Stomach (tissue), 9 donors: ENCODE data around the gene ROS1. TPM values are rescaled to one million over a fixed set of nuclear protein-coding genes. Genes with fewer than 3 reads are reported as not detected.
A peak's percentile ranks its signal among the peaks of the same experiment; 100 is the strongest.

Experiments
- DNase-seq, 2 donors: peaks; one replicate each; pipeline versions ENCODE4 v3.0.0 to v3.0.0-alpha.2; 2013 to 2019
- H3K27ac ChIP-seq, 5 donors: fragments of 200-600 bp in 4 of 5; sonication (generic) in 4 of 5; one replicate each; pipeline ENCODE4 v1.5.1; 2013 to 2019; ENCODE audit warnings: mild to moderate bottlenecking in 1 of 5, moderate library complexity in 1 of 5
- H3K27me3 ChIP-seq, 3 donors: fragments of 200-600 bp; sonication (generic); one replicate each; pipeline ENCODE4 v1.5.1; 2017 to 2019; ENCODE audit warnings: mixed run types in 1 of 3
- H3K36me3 ChIP-seq, 4 donors: fragments of 200-600 bp; sonication (generic); 1 replicate in 3 of 4; 2 replicates in 1 of 4; pipeline ENCODE4 v1.5.1; 2016 to 2019
- H3K4me1 ChIP-seq, 4 donors: fragments of 200-600 bp; sonication (generic); one replicate each; pipeline ENCODE4 v1.5.1; 2016 to 2019
- H3K4me3 ChIP-seq, 4 donors: fragments of 200-600 bp; sonication (generic) in 3 of 4; one replicate each; pipeline ENCODE4 v1.5.1; 2016 to 2019; ENCODE audit warnings: mild to moderate bottlenecking in 1 of 4
- H3K9me3 ChIP-seq, 4 donors: fragments of 200-600 bp; sonication (generic); one replicate each; pipeline ENCODE4 v1.5.1; 2016 to 2019
- EP300 ChIP-seq: sonication (generic); formaldehyde crosslinking; IDR thresholded peaks from one replicate; pipeline ENCODE4 v1.6.1; 2017; ENCODE audit warnings: antibody characterized with exemption
- POLR2A ChIP-seq, 4 donors: fragments of 450-650 bp; IDR thresholded peaks; one replicate each; pipeline ENCODE4 v1.6.1; 2016; ENCODE audit warnings: antibody characterized with exemption in 4 of 4, control low read depth in 2 of 4, mild to moderate bottlenecking in 1 of 4, moderate library complexity in 1 of 4
- POLR2AphosphoS5 ChIP-seq, 3 donors: sonication (generic); formaldehyde crosslinking; IDR thresholded peaks; one replicate each; pipeline ENCODE4 v1.6.1; 2016; ENCODE audit warnings: antibody characterized with exemption in 3 of 3
- WGBS, 5 donors: extraction: QIAGEN DNeasy Blood & Tissue Kit in 3 of 5; methylation state at CpG; one replicate each; pipeline versions ENCODE4 v1.1.5 to v1.1.7; 2013 to 2018; 5-methylcytosine and 5-hydroxymethylcytosine counted together
- intact Hi-C: fragments of 100-400 bp; cut with DNase I; formaldehyde crosslinking; loops from one replicate; pipeline ENCODE4 v1.15.1; 2023; ENCODE audit warnings: low total_unique reads
- polyA plus RNA-seq, 3 donors: library from polyadenylated mRNA; stranded (reverse); fragments of 200-250 nt; gene quantifications; one replicate each; pipeline ENCODE4 v1.2.3, GENCODE V29; 2013
- total RNA-seq, 5 donors: library from RNA; depleted of rRNA; stranded (reverse); fragments of >200 nt; gene quantifications; one replicate each; pipeline versions ENCODE4 v1.1.0 to v1.2.3, GENCODE V29; 2014 to 2016
- TF ChIP-seq, protein P1 (sequence below), 7 experiments: fragments of 450-650 bp in 4 of 7; fragments of 200-600 bp in 3 of 7; sonication (generic) in 3 of 7; IDR thresholded peaks; one replicate each; pipeline ENCODE4 v1.5.1; 2016 to 2019; ENCODE audit warnings: antibody characterized with exemption in 7 of 7, control low read depth in 2 of 7, mild to moderate bottlenecking in 1 of 7
- donor health status: healthy with polysubstance abuse.
- donor health status: Bipolar disorder and iron deficiency.
- donor health status: healthy.

ROS1 gene
- total and polyA plus RNA-seq, 8 donors: 0.08 to 4.3 (median 2.1) TPM; not detected in 4

DNA sequence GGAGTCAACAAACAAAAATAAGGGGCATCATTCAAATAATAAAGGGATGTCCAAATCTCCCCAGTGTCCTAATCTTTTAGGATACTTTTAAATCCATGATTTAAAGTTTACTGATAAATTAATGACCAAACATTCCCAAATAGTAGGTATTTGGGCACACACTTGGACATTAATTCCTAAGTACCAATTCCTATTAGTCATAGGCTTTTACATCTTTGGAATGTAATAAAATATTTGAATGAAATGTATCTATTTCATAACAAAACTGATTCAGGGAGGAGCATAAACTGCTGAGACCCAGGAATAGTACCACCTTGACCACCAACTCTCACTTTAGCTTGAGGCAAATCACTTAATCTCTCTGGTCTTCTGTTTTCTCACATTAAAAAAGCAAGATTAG is 116.1 kb downstream of the ROS1 start:
- no peak for DNase-seq
- Histone ChIP-seq H3K36me3 (no peaks in the 10 kb centered on the region), H3K9me3 (no peaks in the 10 kb centered on the region), H3K27ac (no peak overlapping the region), H3K4me3 (no peak overlapping the region), H3K27me3 (no peaks in the 10 kb centered on the region), H3K4me1 (no peaks in the 10 kb centered on the region)
- TF ChIP-seq EP300: no peak
- TF ChIP-seq, protein P1, sequence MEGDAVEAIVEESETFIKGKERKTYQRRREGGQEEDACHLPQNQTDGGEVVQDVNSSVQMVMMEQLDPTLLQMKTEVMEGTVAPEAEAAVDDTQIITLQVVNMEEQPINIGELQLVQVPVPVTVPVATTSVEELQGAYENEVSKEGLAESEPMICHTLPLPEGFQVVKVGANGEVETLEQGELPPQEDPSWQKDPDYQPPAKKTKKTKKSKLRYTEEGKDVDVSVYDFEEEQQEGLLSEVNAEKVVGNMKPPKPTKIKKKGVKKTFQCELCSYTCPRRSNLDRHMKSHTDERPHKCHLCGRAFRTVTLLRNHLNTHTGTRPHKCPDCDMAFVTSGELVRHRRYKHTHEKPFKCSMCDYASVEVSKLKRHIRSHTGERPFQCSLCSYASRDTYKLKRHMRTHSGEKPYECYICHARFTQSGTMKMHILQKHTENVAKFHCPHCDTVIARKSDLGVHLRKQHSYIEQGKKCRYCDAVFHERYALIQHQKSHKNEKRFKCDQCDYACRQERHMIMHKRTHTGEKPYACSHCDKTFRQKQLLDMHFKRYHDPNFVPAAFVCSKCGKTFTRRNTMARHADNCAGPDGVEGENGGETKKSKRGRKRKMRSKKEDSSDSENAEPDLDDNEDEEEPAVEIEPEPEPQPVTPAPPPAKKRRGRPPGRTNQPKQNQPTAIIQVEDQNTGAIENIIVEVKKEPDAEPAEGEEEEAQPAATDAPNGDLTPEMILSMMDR (IDR thresholded peaks at IDR 0.05): no peak
- TF ChIP-seq POLR2A (IDR thresholded peaks at IDR 0.05): no peak
- TF ChIP-seq POLR2AphosphoS5 (IDR thresholded peaks at IDR 0.05): no peak
- intact Hi-C loops: no loop called here

DNA sequence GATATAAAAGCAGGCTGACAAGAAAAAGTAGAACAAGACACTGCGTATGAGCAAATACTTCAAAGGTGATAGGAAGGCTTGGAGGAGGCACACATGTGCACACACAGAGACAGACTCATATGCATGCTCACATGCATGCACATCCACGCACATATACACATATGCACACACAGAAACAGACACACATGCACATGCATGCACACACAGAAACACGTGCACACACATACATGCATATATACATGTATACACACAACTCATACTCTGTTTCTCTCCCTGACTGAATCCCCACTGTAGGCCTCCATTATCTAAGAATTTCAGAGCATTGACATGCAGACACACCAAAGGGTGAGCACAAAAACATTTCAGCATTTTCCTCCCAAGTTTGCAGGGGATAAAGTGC is 116.7 kb downstream of the ROS1 start:
- H3K4me1 ChIP-seq: no peaks in the 10 kb centered on the region
- no peak overlapping the region for H3K4me3 ChIP-seq
- TF ChIP-seq, protein P1 (IDR thresholded peaks at IDR 0.05): no peak
- TF ChIP-seq POLR2AphosphoS5 (IDR thresholded peaks at IDR 0.05): no peak
- no peak for DNase-seq
- intact Hi-C loops: no loop called here
- H3K27ac ChIP-seq: no peak overlapping the region
- H3K9me3 ChIP-seq: no peaks in the 10 kb centered on the region
- no peaks in the 10 kb centered on the region for H3K36me3 ChIP-seq
- no peaks in the 10 kb centered on the region for H3K27me3 ChIP-seq
- WGBS, 5 donors: 72 to 87% (median 84%) methylated on average over 3 of the region's 3 CpGs

DNA sequence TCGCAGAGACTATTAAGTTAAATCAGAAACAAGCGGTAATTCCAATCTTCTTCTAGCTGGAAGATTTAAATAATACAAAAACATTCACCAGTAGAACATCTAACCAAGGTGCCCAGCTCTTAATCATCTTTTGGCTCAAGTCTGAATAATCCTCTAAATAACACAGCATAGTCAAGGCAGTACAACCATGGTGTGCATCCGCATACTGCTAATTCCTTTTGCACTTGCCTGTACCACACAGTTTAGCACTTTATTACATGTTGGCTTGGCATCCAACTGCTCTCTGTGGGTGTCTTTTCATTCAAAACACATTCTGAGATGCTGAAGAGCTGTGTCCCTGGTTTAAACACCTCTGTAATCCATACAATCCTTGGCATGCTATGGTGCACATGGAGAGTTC is 118.1 kb downstream of the ROS1 start:
- no peak for DNase-seq
- Histone ChIP-seq H3K4me3 (no peak overlapping the region), H3K27me3 (no peaks in the 10 kb centered on the region), H3K36me3 (no peaks in the 10 kb centered on the region), H3K4me1 (no peaks in the 10 kb centered on the region), H3K27ac (no peak overlapping the region), H3K9me3 (no peaks in the 10 kb centered on the region)
- WGBS, 5 donors: 74 to 96% (median 93%) methylated on average over 3 of the region's 3 CpGs
- intact Hi-C loops: no loop called here
- TF ChIP-seq, protein P1 (IDR thresholded peaks at IDR 0.05): no peak
- no peak for TF ChIP-seq POLR2AphosphoS5 (IDR thresholded peaks at IDR 0.05)
- TF ChIP-seq POLR2A (IDR thresholded peaks at IDR 0.05): no peak

DNA sequence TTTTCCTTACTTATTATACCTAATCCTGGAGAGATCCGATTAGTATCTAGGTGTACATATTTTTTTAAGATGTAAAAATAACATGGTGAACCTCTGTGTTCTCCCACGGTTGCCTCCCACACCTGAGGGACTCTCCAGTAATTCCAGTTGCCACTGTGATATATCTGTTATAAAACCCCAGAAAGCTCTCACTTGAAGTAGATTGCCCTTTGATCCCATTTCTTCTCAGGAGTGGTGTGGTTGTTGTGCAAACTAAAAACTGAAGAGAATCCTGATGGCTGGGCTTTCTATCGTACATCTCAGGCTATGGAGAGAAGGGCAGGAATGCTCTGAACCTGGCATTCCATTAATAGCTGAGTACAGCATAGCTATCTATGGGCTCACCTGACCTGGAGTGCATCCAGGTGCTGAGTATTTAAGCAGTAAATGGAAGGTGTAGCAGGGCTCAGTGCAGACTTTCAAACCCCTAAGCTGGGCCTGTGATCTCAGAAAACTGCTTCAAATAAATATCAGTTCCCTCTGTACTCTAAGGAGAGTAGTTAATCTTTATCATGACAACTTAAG is 119.4 kb downstream of the ROS1 start:
- Histone ChIP-seq H3K9me3 (no peaks in the 10 kb centered on the region), H3K36me3 (no peaks in the 10 kb centered on the region), H3K27ac (no peak overlapping the region), H3K4me1 (no peaks in the 10 kb centered on the region), H3K4me3 (no peak overlapping the region), H3K27me3 (no peaks in the 10 kb centered on the region)
- TF ChIP-seq EP300 (no peak), POLR2AphosphoS5 (IDR thresholded peaks at IDR 0.05) (no peak), POLR2A (IDR thresholded peaks at IDR 0.05) (no peak)
- TF ChIP-seq, protein P1 (IDR thresholded peaks at IDR 0.05): no peak
- 34 to 60% (median 38%) methylated on average over 3 of the region's 3 CpGs for WGBS, 5 donors
- peak in 1 of 2 donors; percentile 9 for DNase-seq
- intact Hi-C loops: no loop called here
